ENCODE measurements around the gene MACIR.

MACIR gene

GRCh38 chr5:103313056-103313455 lies 54.5 kb downstream of the MACIR start:
- no peak for DNase-seq (ENCODE audit: low read depth)
- no peak for TF ChIP-seq CTCF (conservative IDR thresholded peaks at IDR 0.05; ENCODE audit: low read depth, low read length)

GRCh38 chr5:103315455-103315854 lies 56.9 kb downstream of the MACIR start:
- TF ChIP-seq CTCF (conservative IDR thresholded peaks at IDR 0.05; ENCODE audit: low read depth, low read length): no peak
- H3K4me3 ChIP-seq (ENCODE audit: low read depth, low read length): no peak overlapping the region
- no peak for DNase-seq (ENCODE audit: low read depth)

More at GRCh38 chr5:103313056-103313455, 54.5 kb downstream of the MACIR start:
- no peak overlapping the region for H3K4me3 ChIP-seq (ENCODE audit: low read depth, low read length)

- no peak for DNase-seq (ENCODE audit: low read depth)
- no peak for TF ChIP-seq CTCF (conservative IDR thresholded peaks at IDR 0.05; ENCODE audit: low read depth, low read length)
Measured at GRCh38 chr5:103327451-103327850, 68.9 kb downstream of the MACIR start.

GRCh38 chr5:103327893-103328292 lies 69.3 kb downstream of the MACIR start:
- no peak for DNase-seq (ENCODE audit: low read depth)
- H3K4me3 ChIP-seq (ENCODE audit: low read depth, low read length): no peak overlapping the region
- TF ChIP-seq CTCF (conservative IDR thresholded peaks at IDR 0.05; ENCODE audit: low read depth, low read length): no peak

More at GRCh38 chr5:103327451-103327850, 68.9 kb downstream of the MACIR start:
- H3K4me3 ChIP-seq (ENCODE audit: low read depth, low read length): no peak overlapping the region
